Stimulated activated CD4-positive, alpha-beta T cell treated with anti-CD3 and anti-CD28 coated beads, TNF-alpha, amount 100 ng/mL, for 1 hour (primary cell): ENCODE results near the gene JAZF1.

Source experiments
- DNase-seq, 3 donors: peaks; one replicate each; pipeline ENCODE4 v3.0.0-alpha.2; 2020; ENCODE audit warnings: low read depth in 3 of 3, low spot score in 1 of 3

Gene JAZF1

GRCh38 chr7:27921081-27921836 lies 259.3 kb downstream of the JAZF1 start:
- DNase-seq = no peak

DNA sequence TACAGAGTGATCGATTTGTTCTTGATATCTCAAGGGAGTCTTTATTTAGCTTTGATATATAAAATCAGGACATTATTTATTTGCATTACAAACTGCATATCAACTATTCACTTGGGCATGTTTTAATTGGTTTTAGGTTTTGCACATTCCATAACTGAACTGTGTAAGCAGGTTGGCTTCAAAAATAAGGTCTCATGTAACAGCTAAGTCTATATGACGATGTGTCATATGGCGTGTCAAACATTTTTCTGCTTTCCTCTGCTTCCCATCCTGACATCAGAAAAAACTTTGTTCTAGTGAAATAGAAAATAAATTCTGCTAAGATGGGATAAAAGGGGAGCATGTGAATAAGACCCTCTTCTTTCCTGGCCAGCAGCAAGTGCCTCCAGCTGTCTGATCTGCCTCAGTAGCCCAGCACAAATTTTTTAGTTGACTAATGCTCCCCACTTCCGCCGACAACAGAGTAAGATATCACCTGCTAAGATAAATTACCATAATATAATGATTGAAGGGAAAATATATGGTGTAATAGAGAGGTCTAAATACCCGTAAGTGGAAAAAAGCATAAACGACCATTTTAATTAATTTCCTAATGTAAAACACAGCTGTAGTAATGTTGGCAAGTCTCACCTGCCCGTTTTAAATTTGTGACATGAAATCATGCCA lies 260.2 kb downstream of the JAZF1 start:
- no peak for DNase-seq

DNA sequence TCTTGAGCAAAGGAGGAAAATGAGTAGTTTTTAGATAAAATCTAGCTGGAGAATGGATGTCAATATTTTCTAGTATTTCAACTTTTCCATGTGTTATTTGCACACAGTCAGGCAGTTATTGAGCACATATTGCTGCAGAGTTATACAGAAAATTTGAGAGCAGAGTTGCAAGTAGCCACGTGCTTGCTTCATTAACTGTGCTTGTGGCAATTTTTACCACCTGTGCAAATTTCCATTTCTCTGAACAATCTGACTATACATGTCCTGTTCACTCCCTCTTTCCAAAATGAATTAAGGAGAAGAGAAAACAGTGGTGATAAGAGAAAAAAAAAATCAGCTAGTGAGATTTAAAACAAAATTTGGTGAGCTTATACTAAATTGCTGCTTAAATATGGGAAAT lies 262.1 kb downstream of the JAZF1 start:
- DNase-seq = no peak

DNA sequence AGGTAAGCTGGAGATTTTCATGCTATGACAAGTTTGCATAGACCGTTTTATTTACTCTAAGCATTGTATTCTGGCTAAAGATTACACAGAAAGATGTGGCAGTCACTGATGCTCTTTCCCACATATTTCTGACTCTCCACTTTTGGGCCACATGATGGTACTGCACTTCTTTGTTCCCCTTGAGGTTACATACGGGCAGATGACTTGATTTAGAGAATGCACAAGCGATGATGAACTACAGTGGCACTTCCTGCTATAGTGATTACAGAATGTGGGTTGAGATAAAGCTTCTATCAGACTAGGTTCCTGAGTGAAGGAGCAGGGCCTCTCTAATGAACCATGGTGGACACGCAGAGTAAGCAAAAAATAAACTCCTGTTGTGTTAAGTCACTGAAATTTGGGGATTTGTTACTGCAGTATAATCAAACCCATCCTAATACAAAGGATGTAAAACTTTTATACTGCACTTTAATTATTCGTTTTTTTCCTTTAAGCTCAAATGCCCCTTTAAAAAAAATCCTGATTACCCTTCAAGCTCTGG lies 262.8 kb downstream of the JAZF1 start:
- DNase-seq = no peak

DNA sequence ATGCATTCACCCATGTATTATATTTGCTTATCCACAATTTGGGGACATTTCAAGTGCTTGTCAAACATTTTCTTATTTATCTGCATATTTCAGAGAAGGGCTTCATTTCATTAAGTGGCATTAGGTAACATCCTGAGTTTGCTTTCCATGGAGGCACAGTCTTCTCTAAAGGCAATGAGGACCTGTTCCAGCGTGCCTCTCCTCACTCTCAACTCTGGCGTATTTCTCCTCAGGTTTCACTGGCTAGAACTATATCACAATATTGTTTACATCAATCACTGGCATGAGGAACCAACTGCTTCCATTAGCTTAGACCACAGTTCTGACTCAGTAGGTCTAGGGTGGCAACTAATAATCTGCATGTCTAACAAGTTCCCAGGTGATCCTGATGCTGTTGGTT lies 263.5 kb downstream of the JAZF1 start:
- no peak for DNase-seq

DNA sequence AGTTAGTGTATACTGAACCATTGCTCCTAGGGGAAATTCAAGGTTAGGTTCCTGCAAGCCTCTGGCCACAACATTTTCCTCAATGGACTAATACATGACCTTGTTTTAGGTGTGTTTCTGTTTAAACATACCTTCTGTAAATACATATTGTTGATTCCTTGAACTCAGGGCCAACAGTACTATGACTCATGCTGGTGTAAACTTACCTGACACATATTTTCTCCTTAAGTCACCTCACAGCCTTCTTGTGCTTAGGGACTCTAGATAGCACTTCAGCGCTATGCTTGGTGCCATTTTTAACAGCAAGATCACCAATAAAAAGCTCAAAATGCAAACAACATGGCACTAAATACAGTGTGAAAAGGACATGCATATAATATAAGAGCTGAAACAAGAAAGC lies 264.2 kb downstream of the JAZF1 start:
- no peak for DNase-seq

- no peak for DNase-seq
Observed at GRCh38 chr7:27914409-27914808, 266.2 kb downstream of the JAZF1 start.

GRCh38 chr7:27912751-27913150 lies 267.8 kb downstream of the JAZF1 start:
- no peak for DNase-seq

DNA sequence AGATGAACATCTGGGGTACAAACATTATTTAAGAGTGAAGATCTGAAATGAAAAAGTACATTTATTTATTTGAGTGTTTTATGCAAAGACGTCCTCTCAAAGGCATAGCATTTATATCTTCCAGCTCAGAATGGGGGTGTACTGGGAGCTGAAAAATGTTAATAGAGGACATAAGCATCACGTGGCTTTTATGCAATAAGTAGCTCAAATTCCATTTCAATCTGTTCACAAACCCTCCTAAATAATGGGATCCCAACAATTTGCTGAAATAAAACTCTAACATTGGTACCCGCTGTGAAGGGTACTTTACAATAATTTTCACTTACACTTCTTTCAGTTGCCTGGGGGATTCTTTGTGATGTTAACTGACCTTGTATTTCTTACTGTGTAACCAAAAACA lies 268.7 kb downstream of the JAZF1 start:
- DNase-seq = no peak

- no peak for DNase-seq
Observed at GRCh38 chr7:27910326-27910725, 270.3 kb downstream of the JAZF1 start.

DNA sequence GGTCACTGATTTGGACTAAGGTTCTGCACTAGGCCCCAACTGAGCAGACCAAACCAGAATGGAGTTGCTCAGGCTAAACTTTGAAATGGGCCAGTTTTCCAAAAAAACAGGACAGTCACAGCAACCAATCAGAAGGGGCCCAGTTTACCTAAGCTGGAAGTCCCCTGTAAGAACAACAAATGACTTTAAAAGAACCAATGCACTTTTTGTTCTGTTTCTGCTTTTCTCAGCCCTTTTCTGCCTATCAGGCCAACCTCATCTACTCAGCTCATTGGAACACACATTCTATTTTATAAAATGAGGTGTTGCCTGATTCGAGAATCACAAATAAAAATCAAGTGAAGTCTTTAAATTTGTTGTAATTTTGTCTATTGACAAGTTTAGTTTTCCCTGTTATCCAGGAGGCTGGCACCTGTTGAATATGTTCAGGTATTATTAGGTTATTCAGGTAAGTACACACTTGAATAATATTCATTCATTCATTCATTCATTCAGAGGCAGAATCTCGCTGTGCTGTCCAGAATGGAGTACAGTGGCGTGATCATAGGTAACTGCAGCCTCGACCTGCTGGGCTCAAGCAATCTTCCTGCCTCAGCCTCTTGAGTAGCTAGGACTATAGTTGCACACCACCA lies 271.9 kb downstream of the JAZF1 start:
- no peak for DNase-seq

- no peak for DNase-seq
Observed at GRCh38 chr7:27906385-27907091, 274.1 kb downstream of the JAZF1 start.

DNA sequence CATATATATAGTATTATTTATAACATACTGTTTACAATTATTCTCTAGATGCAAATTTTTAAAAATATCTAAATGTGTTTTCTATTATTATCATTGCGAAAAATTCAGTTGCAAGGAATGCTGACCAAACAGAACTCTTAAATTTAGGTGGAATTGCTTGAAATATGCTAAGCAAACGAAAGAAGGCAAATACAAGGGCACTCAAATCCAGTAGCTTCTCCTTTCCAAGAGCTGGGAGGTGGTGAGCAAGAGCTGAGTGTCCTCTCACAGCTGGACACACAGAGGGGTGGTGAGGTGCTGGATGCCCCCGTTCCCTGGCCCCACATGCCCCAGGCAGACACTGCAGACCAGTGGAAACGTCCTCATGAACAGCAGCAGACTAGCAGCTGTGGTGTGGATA lies 274.6 kb downstream of the JAZF1 start:
- no peak for DNase-seq

DNA sequence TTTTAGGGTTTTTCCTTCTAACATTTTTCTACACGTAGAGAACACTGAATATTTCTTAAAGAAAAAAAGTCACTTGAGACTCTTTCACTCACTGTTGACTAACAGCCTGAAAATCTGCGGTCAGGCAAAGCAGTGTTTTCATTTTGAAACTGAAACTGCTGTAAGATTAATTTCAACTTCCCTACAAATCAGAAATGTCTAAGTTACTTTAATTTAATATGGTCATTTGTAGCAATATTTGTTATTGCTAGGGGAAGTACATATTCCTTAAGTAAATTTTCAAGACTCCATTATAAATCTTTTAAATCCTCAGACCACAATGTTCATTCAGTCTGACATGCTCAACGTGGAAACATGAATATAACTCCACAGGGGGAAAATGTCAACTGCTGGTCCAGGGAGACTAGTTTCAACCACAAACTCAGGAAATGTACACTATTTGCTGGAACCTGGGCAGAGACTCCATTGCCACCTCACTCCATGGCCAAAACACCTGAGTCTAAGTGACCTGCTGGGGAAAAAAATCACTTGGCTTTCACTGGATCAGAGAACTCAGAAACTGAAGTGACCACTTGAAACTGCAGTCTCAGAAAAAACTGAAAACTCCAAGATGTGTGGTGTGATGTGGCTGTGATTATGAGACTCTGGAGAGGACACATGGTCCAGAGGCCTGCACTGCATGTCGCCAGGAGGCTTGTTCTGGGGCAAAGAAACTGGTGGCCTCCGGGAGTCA lies 279.4 kb downstream of the JAZF1 start:
- DNase-seq = no peak

- DNase-seq = no peak
Observed at GRCh38 chr7:27900006-27900405, 280.6 kb downstream of the JAZF1 start.

DNA sequence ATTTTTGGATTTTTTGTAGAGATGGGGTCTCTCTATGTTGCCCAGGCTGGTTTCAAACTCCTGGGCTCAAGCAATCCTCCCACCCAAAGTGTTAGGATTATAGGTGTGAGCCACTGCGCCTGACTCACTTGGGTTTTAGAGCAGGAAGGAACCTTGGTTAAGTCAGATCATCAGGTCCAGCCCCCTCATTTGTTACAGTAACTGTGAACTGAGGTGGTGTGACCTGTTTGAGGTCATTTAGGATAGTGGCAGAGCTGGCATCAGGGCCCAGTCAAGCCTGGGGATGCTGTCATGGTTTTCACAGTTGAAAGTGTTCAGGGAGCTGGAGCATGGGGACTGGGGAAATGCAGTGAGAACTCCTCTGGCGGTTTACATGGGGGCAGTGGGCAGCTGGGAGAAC lies 281.0 kb downstream of the JAZF1 start:
- DNase-seq = no peak

- DNase-seq = no peak
Observed at GRCh38 chr7:27897441-27897847, 283.2 kb downstream of the JAZF1 start.

DNA sequence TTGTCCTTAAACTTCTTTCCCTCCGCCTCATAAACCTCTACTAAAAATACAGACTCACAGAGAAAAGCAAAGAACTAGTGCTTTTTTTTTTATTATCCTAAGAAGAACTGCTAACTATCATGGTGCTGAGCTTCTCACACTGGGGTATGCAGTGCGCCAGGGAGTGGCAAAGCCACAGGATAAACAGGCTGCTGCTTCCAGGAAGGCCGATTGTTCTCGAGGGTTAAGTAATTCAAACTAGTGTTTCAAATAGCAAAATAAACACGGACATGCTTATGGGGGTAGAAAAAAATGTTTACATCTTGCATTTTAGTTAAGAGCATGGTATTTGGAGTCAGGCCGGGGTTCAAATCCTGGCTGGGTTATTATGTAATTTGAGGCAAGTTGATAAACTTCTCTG lies 283.6 kb downstream of the JAZF1 start:
- DNase-seq = no peak

DNA sequence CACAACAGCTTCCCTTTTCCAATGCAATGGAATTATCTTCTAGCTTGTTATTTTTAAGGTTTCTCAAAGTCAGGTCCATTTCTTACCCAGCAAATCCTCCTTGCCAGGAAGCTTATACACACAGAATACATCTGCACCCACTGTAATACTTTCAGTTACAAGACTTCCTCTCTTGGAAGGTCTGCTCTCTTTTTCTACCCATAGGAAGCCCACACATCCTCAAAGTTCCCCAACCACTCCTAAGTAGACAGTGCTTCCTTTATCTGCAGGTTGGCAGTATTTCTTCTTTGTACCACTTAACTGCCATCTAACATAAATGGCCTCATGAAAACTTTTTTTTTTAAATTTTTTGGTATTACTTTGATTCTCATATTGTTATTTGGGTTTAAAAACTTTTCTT lies 285.0 kb downstream of the JAZF1 start:
- no peak for DNase-seq

DNA sequence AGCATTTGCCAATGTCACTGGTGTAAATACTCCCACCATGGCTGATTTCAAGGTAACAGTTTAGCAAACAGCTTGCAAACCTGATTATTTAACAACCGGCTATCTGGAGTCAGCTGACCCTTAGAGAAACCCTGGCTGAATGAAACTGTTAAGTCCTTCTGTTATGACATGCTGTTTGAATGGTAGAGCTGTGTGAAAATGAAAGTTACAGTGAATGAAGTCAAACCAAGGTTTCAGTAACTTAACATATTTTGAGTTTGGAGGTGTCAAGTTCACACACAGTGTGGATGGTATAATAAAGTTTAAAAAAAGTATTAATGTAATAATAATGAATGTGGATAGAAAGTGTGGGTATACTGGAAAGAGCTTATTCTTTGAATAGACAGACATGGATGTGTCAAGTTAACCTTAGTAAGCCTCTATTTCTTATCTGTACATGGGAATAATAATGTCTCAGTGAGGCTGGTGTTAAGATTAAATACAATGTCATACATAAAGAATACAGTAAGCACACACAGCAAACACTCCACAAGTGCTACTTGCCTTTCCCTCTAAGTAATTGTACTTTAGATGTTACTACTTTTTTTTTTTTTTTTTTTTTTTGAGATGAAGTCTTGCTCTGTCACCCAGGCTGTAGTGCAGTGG lies 290.3 kb downstream of the JAZF1 start:
- no peak for DNase-seq
